ENCODE results near the gene PMS1.
"Not testable (repeated sequence)": the region's sequence is repeated elsewhere in the genome, so short reads cannot be mapped to it uniquely, and the experiment has no call there.

Gene PMS1

GRCh38 chr2:189783927-189784867, at the start of gene PMS1, which contains the start of gene ORMDL1:
TSS of gene PMS1 (plus strand) at chr2:189784450. CDS start at chr2:189791810, 7,360 bp downstream.
TSS of gene ORMDL1 (minus strand) at chr2:189784339. CDS start at chr2:189782595, 1,744 bp downstream.
- FAIRE-seq: no peak

- no peak for FAIRE-seq
Measured at GRCh38 chr2:189751080-189751658, 33.1 kb upstream of the PMS1 start.

GRCh38 chr2:189756311-189756952, 27.8 kb upstream of the PMS1 start:
- no peak for FAIRE-seq

- not testable (repeated sequence) for FAIRE-seq
Measured at GRCh38 chr2:189760154-189760553, 24.1 kb upstream of the PMS1 start.

- FAIRE-seq: no peak
Measured at GRCh38 chr2:189762229-189762550, 22.1 kb upstream of the PMS1 start.

GRCh38 chr2:189762551-189763298, 21.5 kb upstream of the PMS1 start, which contains the start of gene OSGEPL1:
TSS of gene OSGEPL1 (minus strand) at chr2:189762792. CDS start at chr2:189761640, 1,152 bp downstream.
- FAIRE-seq: no peak

- no peak for FAIRE-seq
Measured at GRCh38 chr2:189763908-189764661, 20.2 kb upstream of the PMS1 start.

GRCh38 chr2:189770590-189771322, 13.5 kb upstream of the PMS1 start:
- FAIRE-seq: no peak

GRCh38 chr2:189772212-189772611, 12.0 kb upstream of the PMS1 start:
- FAIRE-seq: no peak

GRCh38 chr2:189782221-189782671, 2.0 kb upstream of the PMS1 start:
- FAIRE-seq: no peak

- no peak for FAIRE-seq
Measured at GRCh38 chr2:189783451-189783926, 761 bp upstream of the PMS1 start.

- no peak for FAIRE-seq
Measured at GRCh38 chr2:189791338-189792042, 7.2 kb downstream of the PMS1 start.

- FAIRE-seq: no peak
Measured at GRCh38 chr2:189794310-189794709, 10.1 kb downstream of the PMS1 start.

GRCh38 chr2:189797902-189798301, 13.7 kb downstream of the PMS1 start:
- no peak for FAIRE-seq

- FAIRE-seq: no peak
Measured at GRCh38 chr2:189798312-189799029, 14.2 kb downstream of the PMS1 start.

- FAIRE-seq: no peak
Measured at GRCh38 chr2:189799030-189799331, 14.7 kb downstream of the PMS1 start.

GRCh38 chr2:189799531-189799930, 15.3 kb downstream of the PMS1 start:
- no peak for FAIRE-seq

GRCh38 chr2:189802396-189802912, 18.2 kb downstream of the PMS1 start:
- FAIRE-seq: no peak

GRCh38 chr2:189803431-189803830, 19.2 kb downstream of the PMS1 start:
- no peak for FAIRE-seq

Measured in colon (tissue), 2 donors.